ENCODE data around the gene LAMC1. TPM values are rescaled to one million over a fixed set of nuclear protein-coding genes. Genes with fewer than 3 reads are reported as not detected.

The LAMC1 gene
- total RNA-seq, 1 donor from 2014 or later: 162 TPM

DNA sequence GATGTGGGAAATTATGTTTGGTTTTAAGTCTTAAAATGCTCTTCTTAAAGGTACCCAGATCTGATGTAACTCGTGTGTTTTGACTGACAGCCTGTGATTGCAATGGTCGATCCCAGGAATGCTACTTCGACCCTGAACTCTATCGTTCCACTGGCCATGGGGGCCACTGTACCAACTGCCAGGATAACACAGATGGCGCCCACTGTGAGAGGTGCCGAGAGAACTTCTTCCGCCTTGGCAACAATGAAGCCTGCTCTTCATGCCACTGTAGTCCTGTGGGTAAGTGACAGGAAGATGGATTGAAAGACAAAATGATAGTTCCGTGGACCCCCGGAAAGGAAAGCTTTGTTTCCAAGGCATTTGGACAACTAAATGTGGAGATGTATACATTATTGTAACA, 91.2 kb downstream of the LAMC1 start:
- no peak for DNase-seq (ENCODE audit: low read depth)
- TF ChIP-seq, protein P1, sequence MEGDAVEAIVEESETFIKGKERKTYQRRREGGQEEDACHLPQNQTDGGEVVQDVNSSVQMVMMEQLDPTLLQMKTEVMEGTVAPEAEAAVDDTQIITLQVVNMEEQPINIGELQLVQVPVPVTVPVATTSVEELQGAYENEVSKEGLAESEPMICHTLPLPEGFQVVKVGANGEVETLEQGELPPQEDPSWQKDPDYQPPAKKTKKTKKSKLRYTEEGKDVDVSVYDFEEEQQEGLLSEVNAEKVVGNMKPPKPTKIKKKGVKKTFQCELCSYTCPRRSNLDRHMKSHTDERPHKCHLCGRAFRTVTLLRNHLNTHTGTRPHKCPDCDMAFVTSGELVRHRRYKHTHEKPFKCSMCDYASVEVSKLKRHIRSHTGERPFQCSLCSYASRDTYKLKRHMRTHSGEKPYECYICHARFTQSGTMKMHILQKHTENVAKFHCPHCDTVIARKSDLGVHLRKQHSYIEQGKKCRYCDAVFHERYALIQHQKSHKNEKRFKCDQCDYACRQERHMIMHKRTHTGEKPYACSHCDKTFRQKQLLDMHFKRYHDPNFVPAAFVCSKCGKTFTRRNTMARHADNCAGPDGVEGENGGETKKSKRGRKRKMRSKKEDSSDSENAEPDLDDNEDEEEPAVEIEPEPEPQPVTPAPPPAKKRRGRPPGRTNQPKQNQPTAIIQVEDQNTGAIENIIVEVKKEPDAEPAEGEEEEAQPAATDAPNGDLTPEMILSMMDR (conservative IDR thresholded peaks at IDR 0.05; ENCODE audit: low read depth, low read length): no peak
- no peak overlapping the region for H3K4me3 ChIP-seq (ENCODE audit: low read depth, low read length)

DNA sequence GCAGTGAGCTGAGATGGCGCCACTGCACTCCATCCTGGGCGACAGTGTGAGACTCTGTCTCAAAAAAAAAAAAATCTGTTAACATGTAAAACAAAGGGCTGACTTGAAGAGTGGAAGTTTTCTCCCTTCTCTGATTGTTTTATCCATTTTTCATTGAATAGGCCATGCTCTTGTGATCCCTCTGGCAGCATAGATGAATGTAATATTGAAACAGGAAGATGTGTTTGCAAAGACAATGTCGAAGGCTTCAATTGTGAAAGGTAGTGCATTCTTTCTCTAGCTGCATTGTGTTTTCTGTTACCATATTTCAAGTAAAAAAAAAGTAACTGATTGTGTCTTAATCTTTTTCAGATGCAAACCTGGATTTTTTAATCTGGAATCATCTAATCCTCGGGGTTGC, 93.2 kb downstream of the LAMC1 start:
- TF ChIP-seq, protein P1 (conservative IDR thresholded peaks at IDR 0.05; ENCODE audit: low read depth, low read length): no peak
- no peak for DNase-seq (ENCODE audit: low read depth)
- no peak overlapping the region for H3K4me3 ChIP-seq (ENCODE audit: low read depth, low read length)

DNA sequence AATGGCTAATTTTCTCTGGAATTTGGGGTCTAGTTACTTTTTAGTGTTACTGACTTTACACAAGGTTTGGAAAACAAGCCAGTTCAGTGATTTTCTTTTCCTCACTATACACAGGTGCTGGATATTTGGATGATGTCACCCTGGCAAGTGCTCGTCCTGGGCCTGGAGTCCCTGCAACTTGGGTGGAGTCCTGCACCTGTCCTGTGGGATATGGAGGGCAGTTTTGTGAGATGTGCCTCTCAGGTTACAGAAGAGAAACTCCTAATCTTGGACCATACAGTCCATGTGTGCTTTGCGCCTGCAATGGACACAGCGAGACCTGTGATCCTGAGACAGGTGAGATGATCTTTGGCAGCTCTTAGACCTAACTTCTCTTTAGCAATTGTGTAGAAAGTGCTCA, 98.4 kb downstream of the LAMC1 start:
- TF ChIP-seq, protein P1 (conservative IDR thresholded peaks at IDR 0.05; ENCODE audit: low read depth, low read length): no peak
- no peak overlapping the region for H3K4me3 ChIP-seq (ENCODE audit: low read depth, low read length)
- DNase-seq (ENCODE audit: low read depth): no peak

DNA sequence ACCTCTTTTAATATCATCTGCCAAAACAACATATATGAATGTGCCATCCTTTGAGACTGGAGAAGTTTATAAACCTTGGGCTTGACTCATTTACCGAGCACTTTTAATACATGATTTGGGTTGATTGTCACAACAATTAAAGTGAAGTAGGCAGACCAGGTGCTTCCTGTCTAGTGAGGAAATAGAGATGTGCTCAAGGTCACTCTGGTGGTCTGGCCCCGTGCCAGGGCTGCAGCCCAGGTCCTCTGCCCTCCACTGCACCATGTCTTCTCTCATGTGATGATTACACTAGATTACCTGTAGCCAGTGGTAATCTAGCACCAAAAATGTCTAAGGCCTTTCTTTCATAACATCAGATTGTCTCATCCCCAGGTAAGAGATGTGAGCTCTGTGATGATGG, 101.0 kb downstream of the LAMC1 start:
- DNase-seq (ENCODE audit: low read depth): no peak
- H3K4me3 ChIP-seq (ENCODE audit: low read depth, low read length): no peak overlapping the region
- TF ChIP-seq, protein P1 (conservative IDR thresholded peaks at IDR 0.05; ENCODE audit: low read depth, low read length): no peak

DNA sequence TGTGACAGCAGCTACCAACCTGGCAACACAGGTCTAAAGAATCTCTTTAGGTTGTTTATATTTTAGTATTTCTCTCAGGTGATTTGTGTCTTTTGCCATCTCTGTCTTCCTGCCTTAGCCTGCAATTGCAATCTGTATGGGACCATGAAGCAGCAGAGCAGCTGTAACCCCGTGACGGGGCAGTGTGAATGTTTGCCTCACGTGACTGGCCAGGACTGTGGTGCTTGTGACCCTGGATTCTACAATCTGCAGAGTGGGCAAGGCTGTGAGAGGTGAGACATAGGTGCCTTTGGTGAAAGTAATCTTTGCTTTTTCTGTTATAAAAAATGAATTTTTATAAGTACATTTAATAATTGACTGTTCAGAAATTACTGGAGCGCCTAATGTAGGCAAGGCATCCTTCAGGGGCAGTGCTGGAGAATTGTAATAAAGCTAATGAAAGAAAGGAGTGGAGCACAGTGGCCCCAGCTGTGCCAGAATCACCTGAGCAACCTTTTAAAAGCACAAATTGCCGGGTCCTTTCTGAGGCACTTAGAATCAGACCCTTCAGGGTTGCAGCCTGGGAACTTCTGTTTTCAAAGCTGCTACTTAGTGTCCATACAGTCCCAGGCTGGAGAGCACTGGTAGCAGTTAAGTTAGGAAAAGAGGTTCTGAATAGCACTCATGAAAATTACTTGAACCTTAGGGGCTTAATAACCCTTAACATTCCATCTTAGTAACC, 102.2 kb downstream of the LAMC1 start:
- DNase-seq (ENCODE audit: low read depth): no peak
- TF ChIP-seq, protein P1 (conservative IDR thresholded peaks at IDR 0.05; ENCODE audit: low read depth, low read length): no peak
- H3K4me3 ChIP-seq (ENCODE audit: low read depth, low read length): no peak overlapping the region

DNA sequence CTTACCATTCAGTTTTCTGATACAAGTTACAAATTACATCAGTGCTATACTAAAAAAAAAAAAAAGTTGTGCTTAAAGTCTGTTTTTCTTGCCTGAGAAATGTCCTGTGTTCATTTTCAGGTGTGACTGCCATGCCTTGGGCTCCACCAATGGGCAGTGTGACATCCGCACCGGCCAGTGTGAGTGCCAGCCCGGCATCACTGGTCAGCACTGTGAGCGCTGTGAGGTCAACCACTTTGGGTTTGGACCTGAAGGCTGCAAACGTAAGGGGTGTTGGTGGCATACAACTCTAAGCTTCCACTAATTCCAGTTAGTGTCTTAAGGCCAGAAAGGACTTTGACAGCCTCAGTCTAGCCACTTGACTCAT, 102.8 kb downstream of the LAMC1 start:
- no peak for DNase-seq (ENCODE audit: low read depth)
- TF ChIP-seq, protein P1 (conservative IDR thresholded peaks at IDR 0.05; ENCODE audit: low read depth, low read length): no peak
- H3K4me3 ChIP-seq (ENCODE audit: low read depth, low read length): no peak overlapping the region

DNA sequence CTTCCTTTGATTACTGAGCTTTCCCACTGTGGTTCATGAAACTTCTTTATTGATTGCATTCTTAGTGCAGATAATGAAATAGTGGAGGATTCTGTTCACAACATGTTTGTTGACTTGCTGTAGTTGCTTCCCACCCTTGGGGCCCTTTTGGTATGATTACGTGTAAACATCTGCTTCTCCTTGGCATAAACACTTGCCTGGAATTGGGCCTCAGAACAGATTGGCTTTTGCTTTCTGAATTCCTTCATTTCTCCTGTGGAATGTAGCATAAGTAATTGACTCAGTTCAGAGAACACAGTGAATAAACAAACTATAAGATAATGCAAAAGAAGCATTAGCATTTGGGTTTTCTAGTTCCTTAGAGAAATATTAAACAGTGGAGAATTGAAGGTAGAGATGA, 103.3 kb downstream of the LAMC1 start:
- DNase-seq (ENCODE audit: low read depth): no peak
- TF ChIP-seq, protein P1 (conservative IDR thresholded peaks at IDR 0.05; ENCODE audit: low read depth, low read length): no peak
- H3K4me3 ChIP-seq (ENCODE audit: low read depth, low read length): no peak overlapping the region
